Endodermal cell (in vitro differentiated cells): ENCODE results near the gene COL13A1. TPM values are rescaled to one million over a fixed set of nuclear protein-coding genes. Genes with fewer than 3 reads are reported as not detected.

ENCODE experiments used
- DNase-seq: peaks from one replicate; pipeline ENCODE4 v3.0.0-alpha.2; 2017
- H3K27ac ChIP-seq: 2 replicates; pipeline ENCODE4 v1.5.1; 2013; ENCODE audit warnings: mild to moderate bottlenecking, low read depth, low read length, moderate library complexity
- H3K27me3 ChIP-seq: 2 replicates; pipeline ENCODE4 v1.6.1; 2013; ENCODE audit warnings: mild to moderate bottlenecking, low read length, moderate library complexity; ENCODE audit not compliant: insufficient read depth, control insufficient read depth, poor library complexity, severe bottlenecking
- H3K36me3 ChIP-seq: 2 replicates; pipeline ENCODE4 v1.7.0; 2013; ENCODE audit warnings: mild to moderate bottlenecking, low read length, moderate library complexity; ENCODE audit not compliant: control insufficient read depth, insufficient read depth
- H3K4me1 ChIP-seq: one replicate; pipeline ENCODE4 v1.7.0; 2013; ENCODE audit warnings: low read length; ENCODE audit not compliant: control insufficient read depth, insufficient read depth
- H3K4me3 ChIP-seq: 2 replicates; pipeline ENCODE4 v1.5.1; 2013; ENCODE audit warnings: mild to moderate bottlenecking, low read length, moderate library complexity
- H3K9ac ChIP-seq: 2 replicates; pipeline ENCODE4 v1.6.1; 2013; ENCODE audit warnings: mild to moderate bottlenecking, low read length, moderate library complexity; ENCODE audit not compliant: poor library complexity, severe bottlenecking; ENCODE audit errors: extremely low read depth
- H3K9me3 ChIP-seq: 2 replicates; pipeline ENCODE4 v1.6.1; 2013; ENCODE audit warnings: mild to moderate bottlenecking, low read length, moderate library complexity; ENCODE audit not compliant: control insufficient read depth
- H3K27ac Mint-ChIP-seq: 2 replicates; pipeline ENCODE4 v1.8.0; 2020; ENCODE audit warnings: mixed read lengths
- H3K27me3 Mint-ChIP-seq: 2 replicates; pipeline ENCODE4 v1.8.0; 2021; ENCODE audit warnings: mild to moderate bottlenecking, mixed read lengths; ENCODE audit not compliant: insufficient read depth
- H3K36me3 Mint-ChIP-seq: 2 replicates; pipeline ENCODE4 v1.8.0; 2020; ENCODE audit warnings: low read depth, mixed read lengths
- H3K4me1 Mint-ChIP-seq: 2 replicates; pipeline ENCODE4 v1.8.0; 2020; ENCODE audit warnings: mixed read lengths
- H3K4me3 Mint-ChIP-seq: 2 replicates; pipeline ENCODE4 v1.8.0; 2020; ENCODE audit warnings: mild to moderate bottlenecking, moderate library complexity, mixed read lengths
- H3K9me3 Mint-ChIP-seq: 2 replicates; pipeline ENCODE4 v1.8.0; 2020; ENCODE audit warnings: mild to moderate bottlenecking, mixed read lengths
- CTCF ChIP-seq: fragments of 200-600 bp; sonication (generic); conservative IDR thresholded peaks from 2 replicates; pipeline ENCODE4 v1.5.0; 2021; ENCODE audit warnings: antibody characterized with exemption, mild to moderate bottlenecking
- WGBS, 2 experiments: methylation state at CpG; one replicate each; pipeline versions ENCODE4 v1.1.5 to v1.1.7; 2013; ENCODE audit warnings: missing lambda C conversion rate in 2 of 2, mixed read lengths in 1 of 2; ENCODE audit not compliant: insufficient coverage in 1 of 2, insufficient read length in 1 of 2; 5-methylcytosine and 5-hydroxymethylcytosine counted together
- total RNA-seq, 2 donors: library from RNA; stranded (reverse); fragmentation: NEBNext Ultra II Directional in 1 of 2; extraction: Animal tissue kit (Norgen Biotek cat#: 25700) in 1 of 2; gene quantifications; 2 replicates in 1 of 2; 3 replicates in 1 of 2; pipeline ENCODE4 v1.2.1, GENCODE V29; 2021

Gene COL13A1
- total RNA-seq, 2 donors from 2014 or later = 15.9 to 20.7 TPM

GRCh38 chr10:69895759-69896158, 94.1 kb downstream of the COL13A1 start:
- no peak for TF ChIP-seq CTCF
- H3K36me3 ChIP-seq = no peaks in the 10 kb centered on the region
- Mint-ChIP-seq H3K27ac (no peak overlapping the region), H3K27me3 (peaks cover 5% of the 10 kb centered on the region), H3K36me3 (peaks cover 4% of the 10 kb centered on the region), H3K4me1 (peaks cover 13% of the 10 kb centered on the region), H3K4me3 (no peak overlapping the region), H3K9me3 (no peaks in the 10 kb centered on the region)
- no peak for DNase-seq
- no peaks in the 10 kb centered on the region for H3K27me3 ChIP-seq
- peaks cover 10% of the 10 kb centered on the region for H3K4me1 ChIP-seq
- peak overlapping the region; percentile 22 for H3K27ac ChIP-seq
- H3K4me3 ChIP-seq = no peak overlapping the region
- H3K9me3 ChIP-seq = no peaks in the 10 kb centered on the region
- WGBS, 2 experiments = 94 to 96% methylated on average over 12 to 13 of the region's 13 CpGs
- no peak overlapping the region for H3K9ac ChIP-seq

DNA sequence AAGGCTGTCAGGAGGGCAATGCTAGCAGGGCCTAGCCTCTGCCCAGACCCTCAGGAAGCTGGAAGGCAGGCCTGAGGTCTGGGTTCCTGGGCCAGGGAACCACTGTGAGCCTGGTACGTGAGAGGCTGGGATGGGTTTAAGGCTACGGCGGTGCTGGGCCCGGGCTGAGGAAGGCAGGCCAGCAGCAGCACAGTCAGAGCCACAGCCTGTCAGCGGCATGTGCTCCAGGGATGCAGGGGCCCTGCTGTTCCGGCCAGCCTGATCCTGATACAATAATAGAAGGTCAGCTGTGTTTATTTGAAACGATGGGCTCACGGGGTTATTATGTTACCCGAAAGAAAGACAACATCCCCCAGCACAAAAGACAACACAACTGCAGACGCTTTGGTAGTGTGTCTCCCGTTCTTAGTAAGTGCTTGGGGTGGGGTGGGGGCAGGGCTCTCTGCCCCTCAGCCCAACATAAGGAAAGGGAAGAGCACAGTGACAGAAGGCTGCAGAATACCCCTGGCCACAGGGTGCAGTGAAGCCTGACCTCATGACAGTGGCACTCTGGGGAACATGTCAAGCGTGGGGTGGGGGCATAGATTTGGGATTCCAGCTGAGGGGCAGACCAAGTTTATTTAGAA, 95.0 kb downstream of the COL13A1 start:
- Histone ChIP-seq H3K9me3 (no peaks in the 10 kb centered on the region), H3K4me3 (no peak overlapping the region), H3K36me3 (no peaks in the 10 kb centered on the region), H3K9ac (no peak overlapping the region), H3K4me1 (peaks cover 17% of the 10 kb centered on the region), H3K27ac (peak overlapping the region; percentile 63), H3K27me3 (no peaks in the 10 kb centered on the region)
- H3K36me3 Mint-ChIP-seq = no peaks in the 10 kb centered on the region
- no peak overlapping the region for H3K4me3 Mint-ChIP-seq
- TF ChIP-seq CTCF = no peak
- 79 to 92% methylated on average over 2 to 12 of the region's 12 CpGs for WGBS, 2 experiments
- H3K9me3 Mint-ChIP-seq = no peaks in the 10 kb centered on the region
- peaks cover 2% of the 10 kb centered on the region for H3K27me3 Mint-ChIP-seq
- H3K4me1 Mint-ChIP-seq = peaks cover 20% of the 10 kb centered on the region
- DNase-seq = no peak
- no peak overlapping the region for H3K27ac Mint-ChIP-seq

DNA sequence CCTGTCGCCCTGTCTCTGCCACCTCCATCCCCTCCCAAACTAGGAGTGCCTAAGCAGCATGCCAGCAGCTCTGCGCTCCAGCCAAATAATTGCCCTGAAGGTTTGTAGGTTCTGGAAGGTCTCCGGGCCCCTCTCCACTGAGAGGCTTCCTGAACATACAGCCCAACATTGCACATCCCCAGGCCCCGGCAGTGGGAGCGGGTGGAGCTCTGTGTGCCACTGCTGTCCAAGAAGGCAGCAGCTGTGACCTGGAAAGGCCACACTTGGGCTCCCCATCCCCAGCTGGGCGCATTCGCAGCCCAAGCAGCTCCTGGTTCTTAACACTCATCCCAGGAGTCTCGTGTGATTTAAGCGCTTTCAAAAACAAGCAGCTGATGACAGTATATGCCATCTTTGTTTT, 95.7 kb downstream of the COL13A1 start:
- Histone ChIP-seq H3K4me1 (peaks cover 22% of the 10 kb centered on the region), H3K4me3 (no peak overlapping the region), H3K9ac (no peak overlapping the region), H3K27ac (no peak overlapping the region), H3K27me3 (no peaks in the 10 kb centered on the region), H3K9me3 (no peaks in the 10 kb centered on the region), H3K36me3 (no peaks in the 10 kb centered on the region)
- WGBS, 2 experiments = 90 to 94% methylated on average over 5 to 9 of the region's 9 CpGs
- no peak overlapping the region for H3K27ac Mint-ChIP-seq
- peaks cover 27% of the 10 kb centered on the region for H3K4me1 Mint-ChIP-seq
- no peak for DNase-seq
- H3K4me3 Mint-ChIP-seq = no peak overlapping the region
- TF ChIP-seq CTCF = no peak
- H3K27me3 Mint-ChIP-seq = no peaks in the 10 kb centered on the region
- no peaks in the 10 kb centered on the region for H3K9me3 Mint-ChIP-seq
- H3K36me3 Mint-ChIP-seq = no peaks in the 10 kb centered on the region
